SK-N-SH treated with all-trans-retinoic acid at 6 μM for 48 hours (cell line): ENCODE results near the gene PNO1.
"Not testable (repeated sequence)": the region's sequence is repeated elsewhere in the genome, so short reads cannot be mapped to it uniquely, and the experiment has no call there.

ENCODE experiments used
- ATAC-seq: fragments of 200-7000 bp; cut with Tn5 transposase; 3 replicates; pipeline ENCODE4 v1.9.1; 2020; ENCODE audit warnings: mild to moderate bottlenecking, moderate library complexity
- ARNTL ChIP-seq: fragments of 450-650 bp; formaldehyde crosslinking; IDR thresholded peaks from 2 replicates; pipeline ENCODE4 v1.5.0; 2020; ENCODE audit warnings: low read depth, mild to moderate bottlenecking, moderate library complexity, borderline replicate concordance
- BACH2 ChIP-seq: fragments of 250-450 bp; sonication (Bioruptor Pico); IDR thresholded peaks from 2 replicates; pipeline ENCODE4 v1.9.0; 2021; ENCODE audit warnings: mild to moderate bottlenecking, borderline replicate concordance
- CREB5 ChIP-seq: fragments of 250-450 bp; sonication (Bioruptor Pico); IDR thresholded peaks from 2 replicates; pipeline ENCODE4 v1.5.1; 2020; ENCODE audit warnings: low read depth, mild to moderate bottlenecking, moderate library complexity
- CSDC2 ChIP-seq: fragments of 250-450 bp; sonication (Bioruptor Pico); IDR thresholded peaks from 2 replicates; pipeline ENCODE4 v1.5.0; 2020; ENCODE audit warnings: mild to moderate bottlenecking, moderate library complexity
- ESRRG ChIP-seq: fragments of 250-450 bp; sonication (Bioruptor Pico); IDR thresholded peaks from 2 replicates; pipeline ENCODE4 v1.6.1; 2021; ENCODE audit warnings: mild to moderate bottlenecking
- GLIS3 ChIP-seq: fragments of 250-450 bp; sonication (Bioruptor Pico); IDR thresholded peaks from 2 replicates; pipeline ENCODE4 v1.5.0; 2020; ENCODE audit warnings: mild to moderate bottlenecking, moderate library complexity
- ISL1 ChIP-seq: fragments of 250-450 bp; sonication (Bioruptor Pico); IDR thresholded peaks from 2 replicates; pipeline ENCODE4 v2.1.2; 2022; ENCODE audit warnings: mild to moderate bottlenecking, moderate library complexity
- OSR1 ChIP-seq: fragments of 250-450 bp; sonication (Bioruptor Pico); IDR thresholded peaks from 2 replicates; pipeline ENCODE4 v1.8.0; 2022; ENCODE audit warnings: moderate library complexity, mild to moderate bottlenecking, inconsistent platforms
- PPARA ChIP-seq: fragments of 250-450 bp; sonication (Bioruptor Pico); IDR thresholded peaks from 2 replicates; pipeline ENCODE4 v1.5.0; 2020; ENCODE audit warnings: mild to moderate bottlenecking, borderline replicate concordance
- RARB ChIP-seq: fragments of 250-450 bp; sonication (Bioruptor Pico); IDR thresholded peaks from 2 replicates; pipeline ENCODE4 v1.8.0; 2021; ENCODE audit warnings: mild to moderate bottlenecking, moderate library complexity
- SNAI2 ChIP-seq: fragments of 250-450 bp; sonication (Bioruptor Pico); IDR thresholded peaks from 2 replicates; pipeline ENCODE4 v1.5.0; 2020; ENCODE audit warnings: mild to moderate bottlenecking, moderate library complexity
- TCF4 ChIP-seq: fragments of 250-450 bp; sonication (Bioruptor Pico); IDR thresholded peaks from 2 replicates; pipeline ENCODE4 v1.8.0; 2021; ENCODE audit warnings: mild to moderate bottlenecking, moderate library complexity, borderline replicate concordance
- ZFP3 ChIP-seq: fragments of 250-450 bp; sonication (Bioruptor Pico); IDR thresholded peaks from 2 replicates; pipeline ENCODE4 v1.5.0; 2020; ENCODE audit warnings: mild to moderate bottlenecking, moderate library complexity
- ZNF565 ChIP-seq: fragments of 450-650 bp; formaldehyde crosslinking; conservative IDR thresholded peaks from 2 replicates; pipeline ENCODE4 v1.5.0; 2020; ENCODE audit warnings: low read depth, mild to moderate bottlenecking, moderate library complexity
- ZNF70 ChIP-seq: fragments of 450-650 bp; formaldehyde crosslinking; IDR thresholded peaks from 2 replicates; pipeline ENCODE4 v1.5.0; 2020; ENCODE audit warnings: mild to moderate bottlenecking, moderate library complexity
- ZNF8 ChIP-seq: fragments of 450-650 bp; formaldehyde crosslinking; IDR thresholded peaks from 2 replicates; pipeline ENCODE4 v1.5.0; 2020; ENCODE audit warnings: mild to moderate bottlenecking, moderate library complexity
- TF ChIP-seq, protein P1 (sequence below): fragments of 250-450 bp; sonication (Bioruptor Pico); IDR thresholded peaks from 2 replicates; pipeline ENCODE4 v1.5.0; 2020; ENCODE audit warnings: mild to moderate bottlenecking, moderate library complexity
- TF ChIP-seq, protein P2 (sequence below): fragments of 250-450 bp; sonication (Bioruptor Pico); IDR thresholded peaks from 2 replicates; pipeline ENCODE4 v1.8.0; 2020; ENCODE audit warnings: mild to moderate bottlenecking, moderate library complexity, borderline replicate concordance
- TF ChIP-seq, protein P3 (sequence below): fragments of 250-450 bp; sonication (Bioruptor Pico); IDR thresholded peaks from 2 replicates; pipeline ENCODE4 v1.5.1; 2021; ENCODE audit warnings: mild to moderate bottlenecking, moderate library complexity

PNO1 gene

DNA sequence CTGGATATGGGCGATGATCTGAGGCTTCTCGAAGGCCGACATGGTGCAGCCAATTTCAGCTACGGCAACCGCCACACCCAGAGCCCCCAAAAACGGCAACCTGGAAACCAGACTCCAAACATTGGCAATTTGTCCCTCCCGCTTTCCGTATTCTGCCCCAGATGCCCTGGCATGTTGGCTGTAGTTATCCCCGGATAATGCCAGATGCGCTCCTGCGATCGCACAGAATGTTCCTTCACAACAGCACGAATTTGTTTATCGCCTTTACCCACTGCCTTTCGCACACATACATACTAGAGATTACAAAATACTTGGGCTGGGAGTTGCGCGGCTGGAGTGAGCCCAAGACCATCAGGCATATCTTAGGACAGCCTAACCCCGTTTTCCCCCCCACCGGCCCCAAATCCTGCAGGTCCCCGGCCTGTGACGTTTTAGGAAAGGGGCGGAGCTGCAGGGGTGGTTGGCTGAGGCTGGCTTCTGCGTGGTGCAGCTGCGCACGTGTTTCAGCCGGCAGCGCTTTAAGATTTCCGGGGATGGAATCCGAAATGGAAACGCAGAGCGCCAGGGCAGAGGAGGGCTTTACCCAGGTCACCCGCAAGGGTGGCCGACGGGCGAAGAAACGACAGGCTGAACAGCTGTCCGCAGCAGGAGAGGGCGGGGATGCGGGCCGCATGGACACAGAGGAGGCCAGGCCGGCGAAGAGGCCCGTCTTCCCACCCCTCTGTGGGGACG is at the start of gene PNO1:
PNO1 (plus strand) TSS at position 487 of the 732 bp plus-strand sequence; CDS start at position 534, 47 bp downstream.
- TF ChIP-seq, protein P1, sequence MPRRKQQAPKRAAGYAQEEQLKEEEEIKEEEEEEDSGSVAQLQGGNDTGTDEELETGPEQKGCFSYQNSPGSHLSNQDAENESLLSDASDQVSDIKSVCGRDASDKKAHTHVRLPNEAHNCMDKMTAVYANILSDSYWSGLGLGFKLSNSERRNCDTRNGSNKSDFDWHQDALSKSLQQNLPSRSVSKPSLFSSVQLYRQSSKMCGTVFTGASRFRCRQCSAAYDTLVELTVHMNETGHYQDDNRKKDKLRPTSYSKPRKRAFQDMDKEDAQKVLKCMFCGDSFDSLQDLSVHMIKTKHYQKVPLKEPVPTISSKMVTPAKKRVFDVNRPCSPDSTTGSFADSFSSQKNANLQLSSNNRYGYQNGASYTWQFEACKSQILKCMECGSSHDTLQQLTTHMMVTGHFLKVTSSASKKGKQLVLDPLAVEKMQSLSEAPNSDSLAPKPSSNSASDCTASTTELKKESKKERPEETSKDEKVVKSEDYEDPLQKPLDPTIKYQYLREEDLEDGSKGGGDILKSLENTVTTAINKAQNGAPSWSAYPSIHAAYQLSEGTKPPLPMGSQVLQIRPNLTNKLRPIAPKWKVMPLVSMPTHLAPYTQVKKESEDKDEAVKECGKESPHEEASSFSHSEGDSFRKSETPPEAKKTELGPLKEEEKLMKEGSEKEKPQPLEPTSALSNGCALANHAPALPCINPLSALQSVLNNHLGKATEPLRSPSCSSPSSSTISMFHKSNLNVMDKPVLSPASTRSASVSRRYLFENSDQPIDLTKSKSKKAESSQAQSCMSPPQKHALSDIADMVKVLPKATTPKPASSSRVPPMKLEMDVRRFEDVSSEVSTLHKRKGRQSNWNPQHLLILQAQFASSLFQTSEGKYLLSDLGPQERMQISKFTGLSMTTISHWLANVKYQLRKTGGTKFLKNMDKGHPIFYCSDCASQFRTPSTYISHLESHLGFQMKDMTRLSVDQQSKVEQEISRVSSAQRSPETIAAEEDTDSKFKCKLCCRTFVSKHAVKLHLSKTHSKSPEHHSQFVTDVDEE: no peak
- TF ChIP-seq ZNF8 (CRISPR knock-in tag) (no peak), TCF4 (CRISPR knock-in tag) (peak; percentile 47; the same call in 1 of the 2 replicates)
- peak; percentile 92 for ATAC-seq

DNA sequence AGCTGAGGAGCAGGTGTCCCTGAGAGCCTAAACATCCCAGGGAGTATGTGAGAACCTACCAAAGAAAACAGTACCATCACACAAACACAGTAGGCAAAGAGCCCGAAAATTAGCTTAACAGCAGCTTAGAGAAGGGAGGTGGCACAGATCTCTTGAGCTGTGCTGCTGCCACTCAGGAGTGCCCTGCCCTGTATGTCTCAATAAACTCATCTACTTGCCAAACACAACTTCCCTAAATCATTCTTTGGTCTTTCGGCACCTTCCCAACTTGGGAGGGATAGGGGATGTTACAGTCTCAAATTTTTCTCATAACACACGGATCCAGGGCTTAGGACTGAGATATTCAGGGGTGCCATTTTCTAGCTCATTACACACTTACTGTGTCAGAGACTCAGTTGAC is 49.6 kb upstream of the PNO1 start:
- TF ChIP-seq CSDC2: no peak
- TF ChIP-seq, protein P1: no peak
- no peak for TF ChIP-seq OSR1 (CRISPR knock-in tag)
- no peak for TF ChIP-seq SNAI2 (CRISPR knock-in tag)
- no peak for TF ChIP-seq RARB (CRISPR knock-in tag)
- no peak for TF ChIP-seq ZNF565 (CRISPR knock-in tag)
- no peak for TF ChIP-seq ESRRG (CRISPR knock-in tag)
- TF ChIP-seq ARNTL: no peak
- TF ChIP-seq, all 23 proteins: peak for 0

GRCh38 chr2:68110102-68110501 is 47.6 kb upstream of the PNO1 start:
- TF ChIP-seq ZNF70 (CRISPR knock-in tag) (no peak), ARNTL (no peak), SNAI2 (CRISPR knock-in tag) (no peak), CSDC2 (no peak), ZNF565 (CRISPR knock-in tag) (no peak), BACH2 (no peak)
- TF ChIP-seq, protein P2, sequence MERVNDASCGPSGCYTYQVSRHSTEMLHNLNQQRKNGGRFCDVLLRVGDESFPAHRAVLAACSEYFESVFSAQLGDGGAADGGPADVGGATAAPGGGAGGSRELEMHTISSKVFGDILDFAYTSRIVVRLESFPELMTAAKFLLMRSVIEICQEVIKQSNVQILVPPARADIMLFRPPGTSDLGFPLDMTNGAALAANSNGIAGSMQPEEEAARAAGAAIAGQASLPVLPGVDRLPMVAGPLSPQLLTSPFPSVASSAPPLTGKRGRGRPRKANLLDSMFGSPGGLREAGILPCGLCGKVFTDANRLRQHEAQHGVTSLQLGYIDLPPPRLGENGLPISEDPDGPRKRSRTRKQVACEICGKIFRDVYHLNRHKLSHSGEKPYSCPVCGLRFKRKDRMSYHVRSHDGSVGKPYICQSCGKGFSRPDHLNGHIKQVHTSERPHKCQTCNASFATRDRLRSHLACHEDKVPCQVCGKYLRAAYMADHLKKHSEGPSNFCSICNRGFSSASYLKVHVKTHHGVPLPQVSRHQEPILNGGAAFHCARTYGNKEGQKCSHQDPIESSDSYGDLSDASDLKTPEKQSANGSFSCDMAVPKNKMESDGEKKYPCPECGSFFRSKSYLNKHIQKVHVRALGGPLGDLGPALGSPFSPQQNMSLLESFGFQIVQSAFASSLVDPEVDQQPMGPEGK (CRISPR knock-in tag): no peak
- no peak for ATAC-seq

More for the DNA sequence above, 49.6 kb upstream of the PNO1 start:
- no peak for ATAC-seq

GRCh38 chr2:68115965-68116364 is 41.7 kb upstream of the PNO1 start:
- TF ChIP-seq ZNF8 (CRISPR knock-in tag): no peak
- TF ChIP-seq ARNTL: no peak
- no peak for TF ChIP-seq RARB (CRISPR knock-in tag)
- no peak for TF ChIP-seq CREB5 (CRISPR knock-in tag)
- TF ChIP-seq, protein P3, sequence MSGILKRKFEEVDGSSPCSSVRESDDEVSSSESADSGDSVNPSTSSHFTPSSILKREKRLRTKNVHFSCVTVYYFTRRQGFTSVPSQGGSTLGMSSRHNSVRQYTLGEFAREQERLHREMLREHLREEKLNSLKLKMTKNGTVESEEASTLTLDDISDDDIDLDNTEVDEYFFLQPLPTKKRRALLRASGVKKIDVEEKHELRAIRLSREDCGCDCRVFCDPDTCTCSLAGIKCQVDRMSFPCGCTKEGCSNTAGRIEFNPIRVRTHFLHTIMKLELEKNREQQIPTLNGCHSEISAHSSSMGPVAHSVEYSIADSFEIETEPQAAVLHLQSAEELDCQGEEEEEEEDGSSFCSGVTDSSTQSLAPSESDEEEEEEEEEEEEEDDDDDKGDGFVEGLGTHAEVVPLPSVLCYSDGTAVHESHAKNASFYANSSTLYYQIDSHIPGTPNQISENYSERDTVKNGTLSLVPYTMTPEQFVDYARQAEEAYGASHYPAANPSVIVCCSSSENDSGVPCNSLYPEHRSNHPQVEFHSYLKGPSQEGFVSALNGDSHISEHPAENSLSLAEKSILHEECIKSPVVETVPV (CRISPR knock-in tag): no peak
- no peak for TF ChIP-seq GLIS3 (CRISPR knock-in tag)
- TF ChIP-seq CSDC2: no peak
- TF ChIP-seq ZFP3 (CRISPR knock-in tag): no peak
- TF ChIP-seq SNAI2 (CRISPR knock-in tag): no peak
- TF ChIP-seq, protein P1: no peak
- no peak for TF ChIP-seq ZNF70 (CRISPR knock-in tag)
- TF ChIP-seq PPARA (CRISPR knock-in tag): no peak
- no peak for TF ChIP-seq BACH2
- no peak for TF ChIP-seq OSR1 (CRISPR knock-in tag)
- TF ChIP-seq ISL1 (CRISPR knock-in tag): no peak
- no peak for ATAC-seq

- ATAC-seq: not testable (repeated sequence)
Observed at GRCh38 chr2:68117922-68118321, 39.8 kb upstream of the PNO1 start.
